Type B pancreatic cell (in vitro differentiated cells): ENCODE results near the gene ZNF789. TPM values are rescaled to one million over a fixed set of nuclear protein-coding genes. Genes with fewer than 3 reads are reported as not detected.

ENCODE experiments used
- DNase-seq: peaks from one replicate; pipeline ENCODE4 v3.0.0; 2021; ENCODE audit warnings: mixed read lengths; ENCODE audit not compliant: unreplicated experiment; ENCODE audit errors: extremely low spot score
- H3K27ac Mint-ChIP-seq: 2 replicates; pipeline ENCODE4 v1.8.0; 2021; ENCODE audit warnings: mild to moderate bottlenecking, mixed read lengths
- H3K27me3 Mint-ChIP-seq: 2 replicates; pipeline ENCODE4 v1.8.0; 2021; ENCODE audit warnings: mixed read lengths
- H3K36me3 Mint-ChIP-seq: 2 replicates; pipeline ENCODE4 v1.8.0; 2021; ENCODE audit warnings: mixed read lengths
- H3K4me1 Mint-ChIP-seq: one replicate; pipeline ENCODE4 v1.8.0; 2021; ENCODE audit warnings: mixed read lengths; ENCODE audit not compliant: unreplicated experiment
- H3K4me3 Mint-ChIP-seq: 2 replicates; pipeline ENCODE4 v1.8.0; 2021; ENCODE audit warnings: mild to moderate bottlenecking, mixed read lengths
- H3K9me3 Mint-ChIP-seq: 2 replicates; pipeline ENCODE4 v1.8.0; 2021; ENCODE audit warnings: mixed read lengths
- CTCF ChIP-seq: fragments of 200-600 bp; sonication (generic); conservative IDR thresholded peaks from 2 replicates; pipeline ENCODE4 v1.5.0; 2021; ENCODE audit warnings: antibody characterized with exemption, mild to moderate bottlenecking
- total RNA-seq: library from RNA; stranded (reverse); gene quantifications from 2 replicates; pipeline ENCODE4 v1.2.1, GENCODE V29; 2021; ENCODE audit warnings: low replicate concordance

The ZNF789 gene
- total RNA-seq, 1 donor from 2014 or later, result 19.0 TPM

GRCh38 chr7:99473315-99473596, 566 bp downstream of the ZNF789 start:
- Mint-ChIP-seq H3K9me3 (no peaks in the 10 kb centered on the region), H3K27ac (peak overlapping the region; percentile 94), H3K27me3 (peaks cover 16% of the 10 kb centered on the region), H3K4me3 (peak overlapping the region; percentile 99), H3K36me3 (peaks cover 3% of the 10 kb centered on the region), H3K4me1 (peaks cover 12% of the 10 kb centered on the region)
- DNase-seq, result no peak
- TF ChIP-seq CTCF, result no peak

GRCh38 chr7:99476107-99476506, 3.4 kb downstream of the ZNF789 start:
- peaks cover 12% of the 10 kb centered on the region for H3K4me1 Mint-ChIP-seq
- H3K27me3 Mint-ChIP-seq, result peaks cover under 1% of the 10 kb centered on the region
- TF ChIP-seq CTCF, result no peak
- H3K4me3 Mint-ChIP-seq, result no peak overlapping the region
- no peak overlapping the region for H3K27ac Mint-ChIP-seq
- H3K36me3 Mint-ChIP-seq, result peaks cover 3% of the 10 kb centered on the region
- H3K9me3 Mint-ChIP-seq, result no peaks in the 10 kb centered on the region
- no peak for DNase-seq

GRCh38 chr7:99478464-99479440, 6.1 kb downstream of the ZNF789 start:
- Mint-ChIP-seq H3K27me3 (no peaks in the 10 kb centered on the region), H3K9me3 (no peaks in the 10 kb centered on the region), H3K4me3 (no peak overlapping the region), H3K27ac (no peak overlapping the region), H3K4me1 (no peaks in the 10 kb centered on the region), H3K36me3 (no peaks in the 10 kb centered on the region)
- DNase-seq, result no peak
- no peak for TF ChIP-seq CTCF

GRCh38 chr7:99485094-99485493, 12.4 kb downstream of the ZNF789 start:
- H3K9me3 Mint-ChIP-seq, result no peaks in the 10 kb centered on the region
- no peak for DNase-seq
- peaks cover 11% of the 10 kb centered on the region for H3K36me3 Mint-ChIP-seq
- no peaks in the 10 kb centered on the region for H3K27me3 Mint-ChIP-seq
- H3K4me3 Mint-ChIP-seq, result no peak overlapping the region
- H3K27ac Mint-ChIP-seq, result no peak overlapping the region
- no peaks in the 10 kb centered on the region for H3K4me1 Mint-ChIP-seq
- no peak for TF ChIP-seq CTCF

GRCh38 chr7:99489235-99489634, 16.5 kb downstream of the ZNF789 start:
- no peak for DNase-seq
- TF ChIP-seq CTCF, result peak; percentile 21
- Mint-ChIP-seq H3K27me3 (no peaks in the 10 kb centered on the region), H3K4me1 (no peaks in the 10 kb centered on the region), H3K9me3 (peaks cover 9% of the 10 kb centered on the region), H3K4me3 (no peak overlapping the region), H3K36me3 (peaks cover 39% of the 10 kb centered on the region), H3K27ac (no peak overlapping the region)
